Suprapubic skin (tissue), 4 donors: Measurements from ENCODE around the gene PRDM10.

Experiments used
- CTCF ChIP-seq, 2 donors: fragments of 200-600 bp in 1 of 2; fragments of 450-650 bp in 1 of 2; sonication (generic) in 1 of 2; IDR thresholded peaks; one replicate each; pipeline ENCODE4 v1.5.1; 2016 to 2019; ENCODE audit warnings: antibody characterized with exemption in 2 of 2, mild to moderate bottlenecking in 1 of 2, moderate library complexity in 1 of 2
- EP300 ChIP-seq: sonication (generic); formaldehyde crosslinking; IDR thresholded peaks from one replicate; pipeline ENCODE4 v1.6.1; 2017; ENCODE audit warnings: antibody characterized with exemption
- POLR2A ChIP-seq, 2 donors: fragments of 450-650 bp; IDR thresholded peaks; one replicate each; pipeline ENCODE4 v1.6.1; 2017; ENCODE audit warnings: antibody characterized with exemption in 2 of 2, mild to moderate bottlenecking in 2 of 2, moderate library complexity in 2 of 2
- POLR2AphosphoS5 ChIP-seq, 3 donors: sonication (generic); formaldehyde crosslinking; IDR thresholded peaks; one replicate each; pipeline ENCODE4 v1.6.1; 2017; ENCODE audit warnings: antibody characterized with exemption in 3 of 3

DNA sequence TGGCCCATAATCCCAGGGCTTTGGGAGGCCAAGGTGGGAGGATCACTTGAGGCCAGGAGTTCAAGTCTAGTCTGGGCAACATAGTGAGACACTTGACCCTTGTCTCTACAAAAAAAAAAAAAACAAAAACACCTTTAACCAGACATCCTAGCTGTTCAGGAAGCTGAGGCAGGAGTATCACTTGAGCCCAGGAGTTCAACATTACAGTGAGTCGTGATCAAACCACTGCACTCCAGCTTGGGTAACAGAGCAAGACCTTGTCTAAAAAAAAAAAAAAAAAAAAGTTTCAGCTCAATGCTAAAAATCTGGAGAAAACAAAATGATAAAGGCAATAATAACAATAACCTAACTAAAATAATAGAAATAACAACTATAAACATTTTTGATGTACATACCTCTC is 44.5 kb upstream of the PRDM10 start:
- TF ChIP-seq POLR2A (IDR thresholded peaks at IDR 0.05) (no peak), CTCF (IDR thresholded peaks at IDR 0.05) (no peak), EP300 (no peak), POLR2AphosphoS5 (IDR thresholded peaks at IDR 0.05) (no peak)
